Prostate gland (tissue), 2 donors: Measurements from ENCODE around the gene IQSEC3. TPM values are rescaled to one million over a fixed set of nuclear protein-coding genes. Genes with fewer than 3 reads are reported as not detected.

Experiments
- DNase-seq: peaks from one replicate; pipeline ENCODE4 v3.0.0-alpha.2; 2019; ENCODE audit warnings: low spot score
- H3K27ac ChIP-seq, 2 donors: fragments of 200-600 bp; sonication (generic); 2 replicates each; pipeline ENCODE4 v1.5.1; 2017 to 2019
- H3K27me3 ChIP-seq: fragments of 200-600 bp; sonication (generic); replicated peaks from 2 replicates; pipeline ENCODE4 v1.5.1; 2019; ENCODE audit not compliant: insufficient read depth
- H3K36me3 ChIP-seq, 2 donors: fragments of 200-600 bp; sonication (generic); 1 replicate in 1 of 2; 2 replicates in 1 of 2; pipeline versions ENCODE4 v1.5.1 to v1.8.1; 2017 to 2019
- H3K4me1 ChIP-seq: fragments of 200-600 bp; sonication (generic); replicated peaks from 2 replicates; pipeline ENCODE4 v1.5.1; 2019
- H3K4me3 ChIP-seq, 2 donors: fragments of 200-600 bp; sonication (generic); 2 replicates each; pipeline ENCODE4 v1.5.1; 2017 to 2019
- H3K9me3 ChIP-seq: fragments of 200-600 bp; sonication (generic); 2 replicates; pipeline ENCODE4 v1.5.1; 2017
- CTCF ChIP-seq, 4 experiments: fragments of 200-600 bp in 2 of 4; fragments of 450-650 bp in 2 of 4; sonication (generic) in 2 of 4; IDR thresholded peaks; 1 replicate in 3 of 4; 2 replicates in 1 of 4; pipeline ENCODE4 v1.5.1; 2016 to 2019; ENCODE audit warnings: antibody characterized with exemption in 4 of 4, mild to moderate bottlenecking in 2 of 4, moderate library complexity in 2 of 4
- POLR2A ChIP-seq: fragments of 450-650 bp; IDR thresholded peaks from one replicate; pipeline ENCODE4 v1.6.1; 2016; ENCODE audit warnings: antibody characterized with exemption, mild to moderate bottlenecking
- POLR2AphosphoS5 ChIP-seq: sonication (generic); formaldehyde crosslinking; IDR thresholded peaks from one replicate; pipeline ENCODE4 v1.6.1; 2017; ENCODE audit warnings: antibody characterized with exemption
- WGBS: methylation state at CpG from one replicate; pipeline ENCODE4 v1.1.5; 2018; 5-methylcytosine and 5-hydroxymethylcytosine counted together
- intact Hi-C: fragments of 100-400 bp; cut with DNase I; formaldehyde crosslinking; loops from one replicate; pipeline ENCODE4 v1.14.2; 2022
- total RNA-seq, 2 donors: library from RNA; depleted of rRNA; stranded (reverse); fragments of >200 nt; gene quantifications; one replicate each; pipeline ENCODE4 v1.1.0, GENCODE V29; 2016

IQSEC3 gene
- total RNA-seq, 2 donors from 2014 or later = 0.14 to 2.6 TPM

DNA sequence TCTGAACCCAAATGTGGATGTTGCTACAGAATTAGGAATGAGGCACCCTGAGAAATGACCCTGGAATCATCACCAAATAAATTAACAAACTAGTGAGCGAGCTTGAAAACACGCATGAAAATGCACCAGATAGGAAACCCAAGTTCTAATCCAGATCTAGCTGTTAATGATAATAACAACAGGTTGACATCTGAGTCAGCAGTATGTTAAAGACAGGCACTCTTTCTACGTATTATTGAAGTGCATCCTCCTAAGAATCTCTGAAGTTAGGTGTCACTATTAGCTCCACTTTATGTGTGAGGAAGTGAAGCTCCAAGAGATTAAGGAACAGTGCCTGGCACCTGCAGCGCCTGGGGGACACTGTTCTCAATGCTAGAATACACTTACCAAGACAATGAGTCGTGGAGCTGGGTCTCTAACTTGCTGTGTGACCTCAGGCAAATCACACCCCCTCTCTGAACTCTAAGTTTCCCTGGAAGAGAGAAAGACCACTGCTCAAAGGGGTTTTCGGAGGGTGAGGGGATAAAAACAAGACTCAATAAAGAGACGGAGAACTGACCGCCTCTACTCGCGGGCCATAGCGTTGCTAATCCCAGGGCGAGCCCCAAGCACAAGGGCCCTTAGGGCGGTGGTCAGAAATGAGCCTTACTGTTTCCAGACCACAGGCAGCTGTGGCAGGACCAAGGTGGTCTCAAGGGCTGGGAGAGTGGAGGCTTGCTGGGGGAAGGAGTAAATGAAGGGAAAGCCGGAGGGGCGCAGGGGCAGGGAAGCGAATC lies 145.3 kb downstream of the IQSEC3 start:
- Histone ChIP-seq H3K27ac (no peak overlapping the region), H3K27me3 (no peaks in the 10 kb centered on the region)
- intact Hi-C loops = no loop called here

GRCh38 chr12:212415-212714 lies 145.8 kb downstream of the IQSEC3 start:
- Histone ChIP-seq H3K4me1 (no peaks in the 10 kb centered on the region), H3K36me3 (no peaks in the 10 kb centered on the region), H3K27me3 (no peaks in the 10 kb centered on the region), H3K27ac (no peak overlapping the region), H3K4me3 (no peak overlapping the region), H3K9me3 (no peaks in the 10 kb centered on the region)
- 75% methylated on average over 8 of the region's 8 CpGs for WGBS
- no peak for TF ChIP-seq POLR2AphosphoS5
- TF ChIP-seq POLR2A = no peak
- no peak for TF ChIP-seq CTCF (IDR thresholded peaks at IDR 0.05)
- DNase-seq = no peak
- intact Hi-C loops = no loop called here

More for the DNA sequence above, 145.3 kb downstream of the IQSEC3 start:
- Histone ChIP-seq H3K4me1 (no peaks in the 10 kb centered on the region), H3K4me3 (no peak overlapping the region), H3K9me3 (no peaks in the 10 kb centered on the region), H3K36me3 (no peaks in the 10 kb centered on the region)
- no peak for DNase-seq
- 88% methylated on average over 16 of the region's 16 CpGs for WGBS
- TF ChIP-seq POLR2AphosphoS5 = no peak

- WGBS = 32% methylated on average over 22 of the region's 22 CpGs
- intact Hi-C loops = no loop called here
- Histone ChIP-seq H3K4me1 (no peaks in the 10 kb centered on the region), H3K27me3 (no peaks in the 10 kb centered on the region), H3K4me3 (no peak overlapping the region), H3K9me3 (no peaks in the 10 kb centered on the region), H3K36me3 (no peaks in the 10 kb centered on the region), H3K27ac (no peak overlapping the region)
- no peak for DNase-seq
- no peak for TF ChIP-seq CTCF (IDR thresholded peaks at IDR 0.05)
- TF ChIP-seq POLR2A = no peak
- no peak for TF ChIP-seq POLR2AphosphoS5
Measured at GRCh38 chr12:212715-213526, 146.4 kb downstream of the IQSEC3 start.

DNA sequence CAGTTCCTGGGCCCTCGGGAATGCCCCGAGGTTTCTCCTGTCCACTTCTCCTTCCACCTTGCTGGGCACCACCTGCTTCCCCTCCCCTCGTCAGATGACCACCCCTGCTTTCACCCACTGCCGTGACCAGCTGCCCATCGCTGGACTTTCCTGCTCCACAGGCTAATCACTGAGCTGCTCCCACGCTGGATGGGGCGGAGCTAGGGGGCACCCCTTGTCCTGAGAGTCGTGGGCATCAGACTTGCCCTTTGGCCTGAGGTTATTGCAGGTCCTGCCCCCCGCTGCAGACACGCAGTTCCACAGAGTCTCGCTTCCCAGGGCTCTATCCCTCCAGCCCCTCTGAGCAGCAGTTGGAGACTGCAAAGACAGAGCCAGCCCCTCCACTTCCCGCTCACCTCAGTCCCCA lies 147.0 kb downstream of the IQSEC3 start:
- Histone ChIP-seq H3K4me1 (no peaks in the 10 kb centered on the region), H3K36me3 (no peaks in the 10 kb centered on the region), H3K4me3 (no peak overlapping the region), H3K27ac (no peak overlapping the region), H3K27me3 (no peaks in the 10 kb centered on the region), H3K9me3 (no peaks in the 10 kb centered on the region)
- TF ChIP-seq POLR2AphosphoS5 = no peak
- TF ChIP-seq CTCF (IDR thresholded peaks at IDR 0.05) = no peak
- intact Hi-C loops = no loop called here
- no peak for DNase-seq
- WGBS = 48% methylated on average over 11 of the region's 12 CpGs

DNA sequence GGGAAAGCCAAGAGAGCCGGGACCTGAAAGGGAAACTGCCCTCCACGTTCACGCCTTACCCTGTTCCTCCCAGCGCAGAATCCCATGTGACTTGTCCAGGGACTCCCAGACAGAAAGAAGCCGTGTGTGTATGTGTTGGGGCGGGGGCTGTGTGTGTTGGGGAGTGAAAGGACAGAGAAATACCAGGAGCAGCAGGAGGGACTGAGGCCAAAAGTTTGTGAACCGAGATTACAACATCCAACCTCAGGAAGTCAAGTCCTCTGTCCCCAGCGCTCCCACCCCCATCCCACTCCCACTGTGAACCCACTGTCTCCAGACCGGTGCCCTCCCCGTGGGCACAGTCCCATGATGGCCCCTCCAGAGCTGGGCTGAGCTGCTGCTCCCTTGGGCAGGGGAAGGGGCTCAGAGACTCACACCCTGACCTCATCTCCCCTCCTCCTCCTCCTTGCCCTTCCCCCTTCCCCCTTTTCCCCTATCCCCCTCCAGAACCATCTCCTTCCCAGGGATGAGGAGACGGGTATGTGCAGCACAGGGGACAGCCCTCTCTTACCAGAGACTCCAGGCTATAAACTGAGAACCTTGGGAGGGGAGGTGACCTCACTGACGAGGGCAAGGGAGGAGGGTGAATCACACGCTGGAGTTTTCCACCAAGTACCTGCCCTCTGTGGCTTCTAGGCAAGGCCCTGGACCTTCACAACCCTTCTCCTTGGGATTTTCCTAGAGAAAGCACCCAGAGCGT lies 147.6 kb downstream of the IQSEC3 start, which contains the start of gene SLC6A12:
Gene SLC6A12 (minus strand): TSS at position 155 of the 739 bp plus-strand sequence. CDS start 4,171 bp downstream, outside the sequence.
- H3K4me3 ChIP-seq = no peak within 1 kb of the TSS
- H3K27me3 ChIP-seq = no peaks in the 10 kb centered on the region
- H3K9me3 ChIP-seq = no peaks in the 10 kb centered on the region
- no peak for DNase-seq
- intact Hi-C loops = no loop called here
- H3K4me1 ChIP-seq = no peaks in the 10 kb centered on the region
- H3K36me3 ChIP-seq = no peaks in the 10 kb centered on the region
- TF ChIP-seq POLR2AphosphoS5 (no peak), CTCF (IDR thresholded peaks at IDR 0.05) (no peak), POLR2A (no peak)
- no peak within 1 kb of the TSS for H3K27ac ChIP-seq
- 53% methylated on average over 14 of the region's 14 CpGs for WGBS
